Omental fat pad (tissue), 4 donors: ENCODE results near the gene HOXA13. TPM values are rescaled to one million over a fixed set of nuclear protein-coding genes. Genes with fewer than 3 reads are reported as not detected.

Experiments
- ATAC-seq: fragments of 150-250 bp; one replicate; pipeline ENCODE4 v1.9.1; 2016; ENCODE audit warnings: mild to moderate bottlenecking, moderate library complexity; ENCODE audit not compliant: low FRiP score
- DNase-seq: peaks from one replicate; pipeline ENCODE4 v3.0.0-alpha.2; 2019; ENCODE audit warnings: low spot score
- CTCF ChIP-seq, 3 donors: fragments of 450-650 bp; IDR thresholded peaks; one replicate each; pipeline ENCODE4 v1.5.1; 2016 to 2017; ENCODE audit warnings: antibody characterized with exemption in 3 of 3, mild to moderate bottlenecking in 3 of 3, moderate library complexity in 2 of 3
- total RNA-seq, 4 donors: library from RNA; depleted of rRNA; stranded (reverse); fragments of >200 nt; gene quantifications; one replicate each; pipeline ENCODE4 v1.1.0, GENCODE V29; 2016

Gene HOXA13
- total RNA-seq, 4 donors from 2014 or later = not detected

- TF ChIP-seq CTCF (IDR thresholded peaks at IDR 0.05) = no peak
- ATAC-seq (no peak), DNase-seq (no peak)
Measured at GRCh38 chr7:27217951-27218350, 18.1 kb upstream of the HOXA13 start.

GRCh38 chr7:27215356-27215755, 15.5 kb upstream of the HOXA13 start:
- DNase-seq = no peak
- no peak for TF ChIP-seq CTCF (IDR thresholded peaks at IDR 0.05)
- no peak for ATAC-seq

GRCh38 chr7:27214239-27214950, 14.5 kb upstream of the HOXA13 start:
- no peak for TF ChIP-seq CTCF (IDR thresholded peaks at IDR 0.05)
- DNase-seq (no peak), ATAC-seq (no peak)

DNA sequence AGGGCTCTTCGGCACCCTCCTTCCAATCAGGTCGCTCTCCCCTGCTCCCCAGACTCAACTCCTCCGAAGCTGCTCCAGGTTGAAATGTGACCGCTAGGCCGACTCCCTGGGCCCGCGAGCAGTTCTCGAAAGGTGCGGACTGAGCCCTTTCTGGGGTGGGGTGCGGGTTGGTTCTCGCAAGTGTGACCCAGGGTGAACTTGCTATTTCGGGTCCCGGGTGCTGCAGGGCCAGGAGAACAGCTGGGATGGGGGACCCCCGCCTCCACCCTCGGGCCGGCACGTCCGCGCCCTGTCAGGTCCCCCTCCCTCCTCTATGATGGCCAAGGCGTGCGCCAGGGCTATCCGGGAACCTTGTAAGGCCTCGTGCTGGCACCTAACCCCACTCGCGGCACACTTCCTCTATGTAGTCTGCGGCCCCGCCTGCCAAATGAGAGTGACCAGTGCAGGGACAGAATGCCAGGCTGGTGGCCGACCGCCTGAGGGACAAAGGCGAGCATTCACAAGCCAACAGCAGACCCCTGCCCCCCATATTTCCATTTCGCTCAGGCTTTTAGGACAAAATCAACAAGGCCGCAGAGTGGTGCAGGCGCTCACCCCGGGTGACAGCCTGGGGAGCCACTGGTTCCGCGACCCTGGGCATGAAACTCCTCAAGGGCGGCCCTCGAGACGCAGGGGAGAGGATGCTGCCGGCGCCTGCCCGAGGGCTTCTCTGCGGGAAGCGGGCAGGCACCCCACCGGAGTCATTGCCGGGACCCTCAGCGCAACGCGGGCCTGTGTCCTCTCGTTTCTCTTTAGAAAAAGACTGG, 13.7 kb upstream of the HOXA13 start:
- DNase-seq (no peak), ATAC-seq (no peak)
- no peak for TF ChIP-seq CTCF (IDR thresholded peaks at IDR 0.05)

DNA sequence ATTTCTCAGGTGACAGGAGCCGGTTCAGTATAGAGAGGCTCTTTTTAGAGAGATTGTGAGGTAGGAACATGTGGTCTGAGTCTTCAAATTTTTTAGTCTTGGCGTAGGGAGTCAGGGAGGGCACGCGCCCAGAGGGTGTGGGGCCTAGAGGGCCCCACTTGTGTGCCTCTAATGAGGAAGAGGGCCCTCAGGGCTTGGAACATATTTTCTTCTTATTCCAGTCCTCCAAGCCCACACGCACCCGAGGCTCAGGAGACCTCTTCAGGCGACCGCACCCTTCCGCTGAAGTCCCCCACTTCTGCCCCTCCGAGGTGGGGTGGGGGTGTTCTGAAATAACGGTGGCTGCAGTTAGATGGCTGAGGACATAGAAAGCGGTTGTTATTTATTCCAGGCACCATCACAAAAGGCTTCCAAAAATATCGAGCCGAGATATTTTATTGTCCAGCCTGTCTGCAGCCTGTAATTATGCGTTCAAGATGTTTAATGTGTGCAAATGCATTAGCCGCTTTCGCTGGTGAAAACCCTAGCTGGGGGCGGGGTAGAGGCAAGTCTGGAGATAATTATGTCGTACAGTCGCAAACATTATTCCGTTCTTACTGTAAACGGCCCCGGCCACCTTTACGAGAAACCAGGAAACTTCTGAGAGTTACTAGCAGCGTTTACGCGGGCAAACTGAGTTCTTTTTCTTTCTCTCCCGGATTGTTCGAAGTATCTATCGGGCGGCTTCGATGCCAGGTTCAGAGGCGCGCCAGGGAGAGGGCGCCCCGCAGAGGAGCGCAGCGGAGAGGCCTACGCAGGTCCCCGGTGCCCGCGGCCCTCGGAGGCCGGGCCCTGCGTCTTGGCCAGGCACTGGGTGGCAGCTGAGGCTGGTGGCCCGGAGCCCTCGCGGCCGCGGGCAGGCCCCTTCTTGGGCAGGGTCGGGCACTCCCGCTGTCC, 12.9 kb upstream of the HOXA13 start:
- ATAC-seq = no peak
- no peak for TF ChIP-seq CTCF (IDR thresholded peaks at IDR 0.05)
- DNase-seq = no peak

DNA sequence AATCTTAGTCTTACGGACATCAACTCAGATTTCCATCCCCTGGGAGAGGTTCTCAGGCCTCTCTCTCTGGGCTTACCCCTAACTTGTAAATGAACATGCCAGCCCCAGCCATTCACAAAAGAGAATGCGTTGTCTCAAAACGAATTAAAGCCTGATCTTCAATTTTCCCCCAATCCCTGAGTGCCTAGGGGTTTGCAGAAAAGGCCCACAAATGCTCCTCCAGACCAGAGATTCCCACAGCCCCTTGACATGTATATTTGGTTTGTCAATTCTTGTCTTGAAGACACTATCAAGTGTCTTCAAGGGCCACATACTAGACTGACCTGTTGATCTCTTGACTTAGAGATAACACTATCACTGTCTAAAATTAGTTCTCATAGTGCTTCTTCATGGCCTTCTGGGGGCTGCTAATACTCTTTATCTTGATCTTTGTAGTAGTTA, 11.9 kb upstream of the HOXA13 start:
- ATAC-seq (no peak), DNase-seq (no peak)
- no peak for TF ChIP-seq CTCF (IDR thresholded peaks at IDR 0.05)
